Measurements from ENCODE around the gene SETMAR. TPM values are rescaled to one million over a fixed set of nuclear protein-coding genes. Genes with fewer than 3 reads are reported as not detected.

The SETMAR gene
- total and polyA plus RNA-seq, 2 of the 4 experiments (the other 2 are of a cell fraction): 12.7 to 18.1 TPM

- Histone ChIP-seq H3K4me2 (ENCODE audit: low read depth, low read length) (no peak overlapping the region), H3K4me3 (ENCODE audit: insufficient read depth, low read depth, low read length) (no peak overlapping the region), H3K36me3 (ENCODE audit: control insufficient read depth, insufficient read depth, low read length) (peaks cover 2% of the 10 kb centered on the region; the same call in 1 of the 2 replicates), H2AK9ac (replicated peaks; ENCODE audit: low read depth, low read length, poor library complexity) (no peak overlapping the region), H2AK5ac (ENCODE audit: low read depth, low read length) (no peak overlapping the region), H2BK120ac (ENCODE audit: low read depth, low read length) (no peak overlapping the region), H3K18ac (ENCODE audit: low read depth, low read length) (no peak overlapping the region), H2BK15ac (ENCODE audit: low read depth, low read length) (no peak overlapping the region), H2BK5ac (ENCODE audit: low read depth, low read length, poor library complexity, severe bottlenecking) (no peak overlapping the region), H3K14ac (replicated peaks; ENCODE audit: low read depth, low read length) (no peak overlapping the region), H3K4ac (ENCODE audit: low read depth, low read length) (no peak overlapping the region), H4K5ac (ENCODE audit: low read depth, low read length) (no peak overlapping the region), H3K9me3 (ENCODE audit: control insufficient read depth, insufficient read depth, low read length) (no peaks in the 10 kb centered on the region), H3K27ac (ENCODE audit: insufficient read depth, low read length) (no peak overlapping the region), H4K91ac (ENCODE audit: insufficient read depth, low read depth, low read length) (no peak overlapping the region), H3K9ac (ENCODE audit: low read depth, low read length) (no peak overlapping the region), H2BK20ac (ENCODE audit: low read depth, low read length) (no peak overlapping the region), H3K9me1 (ENCODE audit: insufficient read depth, low read length) (peaks cover 3% of the 10 kb centered on the region; the same call in 1 of the 2 replicates), H3K79me1 (ENCODE audit: low read depth in 1 of 2, low read length in 2 of 2) (no peaks in the 10 kb centered on the region), H4K8ac (ENCODE audit: low read depth in 2 of 2, low read length in 2 of 2) (no peak overlapping the region), H2AFZ (replicated peaks; ENCODE audit: low read length, poor library complexity) (no peak overlapping the region), H3K56ac (ENCODE audit: extremely low read depth, insufficient read depth, low read length) (no peak overlapping the region), H3K4me1 (ENCODE audit: control insufficient read depth, insufficient read depth, low read length) (peaks cover 3% of the 10 kb centered on the region; the same call in 1 of the 2 replicates), H3K23ac (ENCODE audit: low read depth, low read length) (no peak overlapping the region), H4K20me1 (ENCODE audit: insufficient read depth, low read length) (no peaks in the 10 kb centered on the region), H3K27me3 (ENCODE audit: control insufficient read depth, insufficient read depth, low read length) (no peaks in the 10 kb centered on the region)
- BruUV-seq (replicated peaks): no TSS peak
- DNase-seq (no peak), ATAC-seq (ENCODE audit: low read depth) (no peak)
- intact Hi-C loops (cut with micrococcal nuclease) (no loop called here), in situ Hi-C loops (cut with MboI; ENCODE audit: low sequenced_read_pairs) (no loop called here), dilution Hi-C loops (cut with HindIII; ENCODE audit: low sequenced_read_pairs, unreplicated experiment) (no loop called here)
- ChIA-PET CTCF (no interaction called here), POLR2A (ENCODE audit: unreplicated experiment) (no interaction called here)
- no CpG with 5 or more reads among the region's 2 CpGs for WGBS, 2 experiments (ENCODE audit: extremely low coverage in 2 of 2, insufficient read length in 1 of 2)
- TF ChIP-seq USF2 (IDR thresholded peaks at IDR 0.05; ENCODE audit: low read depth, low read length) (no peak), ELK1 (IDR thresholded peaks at IDR 0.05; ENCODE audit: borderline replicate concordance, low read depth, low read length) (no peak), MXI1 (IDR thresholded peaks at IDR 0.05; ENCODE audit: borderline replicate concordance, low read depth, low read length) (no peak), POLR2A (IDR thresholded peaks at IDR 0.05; ENCODE audit: low read depth, low read length) (no peak), FOS (IDR thresholded peaks at IDR 0.05; ENCODE audit: low read depth, low read length) (no peak), RCOR1 (IDR thresholded peaks at IDR 0.05; ENCODE audit: insufficient replicate concordance, low read length) (no peak), BHLHE40 (IDR thresholded peaks at IDR 0.05; ENCODE audit: low read depth, low read length) (no peak), CTCF (conservative IDR thresholded peaks at IDR 0.05; ENCODE audit: low read depth, low read length) (no peak), RAD21 (IDR thresholded peaks at IDR 0.05; ENCODE audit: low read length) (no peak), CHD1 (IDR thresholded peaks at IDR 0.05; ENCODE audit: low read depth, low read length) (no peak), NFE2L2 (IDR thresholded peaks at IDR 0.05; ENCODE audit: low read depth, low read length) (no peak), RFX5 (IDR thresholded peaks at IDR 0.05; ENCODE audit: low read depth, low read length) (no peak)
These were observed 59.4 kb downstream of the SETMAR start for GRCh38 chr3:4362523-4362922.

Data from IMR-90 (cell line).